GM19099 (cell line): ENCODE data around the gene MICAL2.

Experiments used
- POLR2A ChIP-seq: IDR thresholded peaks from 3 replicates; pipeline ENCODE4 v1.6.1; 2011; ENCODE audit warnings: low read depth; ENCODE audit not compliant: insufficient read length; ENCODE audit errors: extremely low read depth

MICAL2 gene

DNA sequence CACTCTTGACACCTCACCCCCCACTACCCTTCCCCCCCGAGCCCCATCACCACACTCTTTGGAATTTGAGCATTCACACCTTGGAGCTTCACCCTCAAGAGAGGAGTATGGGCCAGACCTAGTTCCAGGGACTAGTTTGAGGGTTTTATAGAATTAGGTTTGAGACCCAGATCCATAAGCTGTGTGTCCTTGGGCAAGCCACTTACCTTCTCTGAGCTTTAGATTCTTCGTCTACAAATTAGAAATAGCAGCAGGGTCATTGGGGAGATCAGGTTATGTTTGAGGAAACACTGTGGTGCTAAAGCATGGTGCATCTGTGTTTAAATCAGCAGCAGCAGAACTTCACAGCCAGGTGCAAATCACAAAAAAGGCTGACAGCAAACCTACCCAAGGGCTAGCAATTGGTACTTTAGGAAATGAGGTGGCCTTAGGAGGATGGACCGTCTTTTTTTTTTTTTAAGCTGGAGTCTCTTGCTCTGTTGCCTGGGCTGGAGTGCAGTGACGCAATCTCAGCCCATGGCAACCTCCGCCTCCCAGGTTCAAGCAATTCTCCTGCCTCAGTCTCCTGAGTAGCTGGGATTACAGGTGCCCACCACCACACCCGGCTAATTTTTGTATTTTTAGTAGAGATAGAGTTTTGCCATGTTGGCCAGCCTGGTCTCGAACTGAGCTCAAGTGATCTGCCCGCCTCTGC, 114.8 kb downstream of the MICAL2 start:
- no peak for TF ChIP-seq POLR2A

DNA sequence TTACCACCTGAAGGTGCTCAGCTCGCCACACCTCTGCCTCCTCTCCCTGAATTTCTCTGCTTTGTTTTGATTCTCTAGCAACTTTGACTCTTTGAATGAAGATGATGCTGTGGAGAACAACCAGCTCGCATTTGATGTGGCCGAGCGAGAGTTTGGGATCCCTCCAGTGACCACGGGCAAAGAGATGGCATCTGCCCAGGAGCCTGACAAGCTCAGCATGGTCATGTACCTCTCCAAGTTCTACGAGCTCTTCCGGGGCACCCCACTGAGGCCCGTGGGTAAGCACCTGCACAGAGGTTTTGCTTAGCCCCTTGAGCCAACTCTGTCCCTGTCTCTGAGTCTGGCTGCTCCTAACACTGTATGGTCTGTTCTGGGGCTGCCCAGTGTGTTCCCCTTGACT, 115.7 kb downstream of the MICAL2 start:
- no peak for TF ChIP-seq POLR2A

DNA sequence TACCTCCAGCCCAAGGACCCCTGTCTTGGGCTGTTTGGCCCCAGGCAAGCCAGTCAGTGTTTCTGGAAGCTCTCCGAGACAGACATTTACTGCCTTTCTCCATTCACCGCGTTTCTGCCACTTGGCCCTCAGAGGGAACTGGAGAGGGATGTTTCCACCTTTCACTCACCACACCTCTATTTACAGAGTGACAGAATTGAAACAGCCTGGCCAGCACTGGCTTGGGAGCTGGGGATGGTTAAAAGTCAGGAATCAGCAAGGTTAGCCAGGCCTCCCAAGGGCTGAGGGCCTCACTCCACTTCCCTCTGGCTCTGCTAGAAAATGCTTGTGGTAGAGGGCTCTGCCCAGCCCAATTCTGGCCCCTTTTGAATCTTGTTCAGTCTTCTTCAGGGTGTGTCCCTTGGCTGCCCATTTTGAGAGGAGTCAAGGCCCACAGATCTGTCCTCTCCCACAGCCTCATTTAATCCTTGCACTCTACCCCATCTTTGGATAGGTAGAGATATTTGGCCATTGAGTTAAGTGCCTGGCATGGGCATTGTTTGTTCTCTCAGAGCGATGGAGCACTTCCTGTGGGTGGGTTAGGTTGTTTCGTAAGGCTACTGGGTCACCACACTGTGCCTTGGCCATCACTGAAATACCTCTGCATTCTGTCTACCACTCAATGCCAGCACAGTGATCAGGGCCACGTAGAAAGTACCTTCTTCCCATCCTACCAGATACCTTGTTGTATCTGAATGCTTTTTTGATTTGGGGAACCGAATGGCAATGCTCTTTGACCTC, 119.2 kb downstream of the MICAL2 start:
- no peak for TF ChIP-seq POLR2A

DNA sequence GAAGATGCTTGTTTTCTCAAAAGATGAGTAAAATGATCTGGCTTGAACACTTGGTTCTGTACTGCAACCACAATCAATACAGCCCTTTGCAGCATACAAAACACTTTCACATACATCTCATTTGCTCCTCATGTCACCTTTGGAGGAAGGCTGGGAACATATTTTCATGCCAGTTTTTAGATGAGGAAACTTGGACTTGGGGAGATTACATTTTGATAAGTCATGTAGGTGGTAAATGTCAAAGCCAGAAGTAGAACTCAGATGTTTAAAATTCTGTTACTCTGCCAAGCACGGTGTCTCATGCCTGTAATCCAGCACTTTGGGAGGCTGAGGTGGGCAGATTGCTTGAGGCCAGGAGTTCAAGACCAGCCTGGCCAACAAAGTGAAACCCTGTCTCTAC, 121.8 kb downstream of the MICAL2 start:
- no peak for TF ChIP-seq POLR2A

DNA sequence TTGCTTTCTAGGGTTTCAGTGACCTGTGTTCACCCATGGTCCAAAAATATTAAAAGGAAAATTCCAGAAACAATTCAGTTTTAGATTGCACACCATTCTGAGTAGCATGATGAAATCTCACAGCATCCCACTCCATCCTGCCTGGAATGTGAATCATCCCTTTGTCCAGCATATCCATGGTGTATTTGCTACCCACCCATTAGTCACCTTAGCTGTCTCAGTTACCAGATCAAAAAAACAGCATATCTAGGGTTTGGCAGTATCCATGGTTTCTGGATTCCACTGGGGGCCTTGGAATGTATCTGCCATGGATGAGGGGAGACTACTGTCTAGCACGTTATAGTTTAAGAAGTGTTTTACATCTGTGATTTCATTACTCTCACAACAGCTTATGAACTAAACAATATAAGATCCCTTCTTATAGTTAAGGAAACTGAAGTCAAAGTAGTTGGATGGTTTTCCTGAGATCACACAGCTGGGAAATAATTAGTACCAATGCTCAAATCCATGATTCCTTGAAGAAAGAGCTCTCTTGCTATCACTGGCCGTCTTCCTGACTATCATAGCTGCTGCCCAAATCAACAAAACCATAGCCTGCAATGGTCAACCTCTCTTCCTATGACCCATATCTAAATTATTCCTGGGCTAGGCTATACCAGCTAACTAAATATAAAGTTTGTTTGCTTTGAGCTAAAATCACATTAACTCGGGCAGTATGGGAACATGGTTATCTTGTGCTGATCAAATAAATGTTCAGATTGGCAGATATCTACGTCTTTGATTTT, 122.6 kb downstream of the MICAL2 start:
- no peak for TF ChIP-seq POLR2A

DNA sequence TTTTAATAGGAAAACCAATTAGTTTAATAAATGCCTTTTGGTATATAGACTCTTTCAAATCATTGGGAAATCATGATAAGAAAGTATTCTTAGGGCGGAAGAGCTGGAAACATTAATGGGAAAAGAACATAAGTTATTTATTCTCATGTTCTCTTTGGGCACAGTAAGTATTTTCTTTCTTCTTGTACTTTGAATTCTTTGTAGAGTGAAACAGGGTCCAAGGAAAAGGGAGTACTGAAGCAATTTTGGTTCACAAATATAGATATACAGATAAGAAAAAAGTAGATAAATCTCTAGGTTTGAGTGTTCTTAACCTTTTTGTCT, 123.2 kb downstream of the MICAL2 start:
- no peak for TF ChIP-seq POLR2A

DNA sequence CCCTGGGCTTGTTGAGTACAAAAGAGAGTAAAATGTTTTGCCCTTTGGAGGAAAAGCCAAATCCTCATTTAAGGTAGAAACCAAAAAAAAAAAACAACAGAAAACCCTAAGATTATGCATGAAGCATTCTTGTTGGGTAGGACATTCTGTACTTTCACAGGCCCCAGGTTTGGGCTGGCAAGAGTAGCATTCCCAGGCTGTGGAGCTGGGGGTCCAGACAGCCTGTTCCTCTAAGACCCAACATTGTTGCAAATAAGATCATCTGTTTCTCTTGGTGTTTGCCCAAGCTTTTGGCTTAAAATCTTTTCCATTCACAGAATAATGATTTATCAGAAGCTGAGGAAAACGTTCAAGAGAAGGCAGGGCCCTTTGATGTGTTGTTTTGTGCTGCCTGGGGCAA, 123.8 kb downstream of the MICAL2 start:
- no peak for TF ChIP-seq POLR2A

DNA sequence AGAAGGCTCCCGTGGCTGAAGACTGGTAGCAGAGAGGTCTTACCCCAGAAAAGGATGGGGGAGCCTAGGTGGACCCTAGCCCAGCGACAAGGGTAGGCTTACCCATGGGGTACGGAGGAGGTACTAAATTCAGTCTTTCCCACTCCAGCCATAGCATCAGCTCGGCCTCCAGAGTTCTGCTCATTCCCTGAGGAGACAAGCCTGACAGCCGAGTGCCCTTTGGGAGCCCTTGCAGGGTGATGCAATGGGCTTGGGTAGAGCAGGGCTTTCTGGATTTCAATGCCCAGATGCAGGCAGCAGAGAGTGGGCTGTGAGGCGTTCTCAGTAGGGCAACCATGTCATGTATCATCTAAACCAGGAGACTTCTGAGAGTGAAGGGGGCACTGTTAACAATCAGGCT, 124.7 kb downstream of the MICAL2 start:
- TF ChIP-seq POLR2A, result no peak

DNA sequence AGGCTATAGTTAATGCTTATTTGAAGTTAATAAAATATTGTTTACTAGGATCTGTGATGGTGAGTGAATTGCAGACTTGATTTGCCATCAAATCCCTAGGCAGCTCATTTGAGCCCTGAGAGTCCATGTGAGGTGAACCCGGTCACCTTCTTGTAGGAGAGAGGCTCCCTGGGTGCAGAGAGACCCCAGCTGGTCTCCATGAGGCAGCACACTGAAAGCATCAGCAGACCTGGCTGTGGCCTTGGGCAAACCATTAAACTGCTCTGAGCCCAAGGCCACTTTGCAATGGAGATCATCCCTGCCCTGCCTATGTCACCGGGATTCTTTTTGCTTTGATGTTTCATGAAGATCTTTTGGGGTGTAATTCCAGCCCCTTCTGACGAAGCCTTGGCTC, 125.2 kb downstream of the MICAL2 start:
- TF ChIP-seq POLR2A, result no peak

DNA sequence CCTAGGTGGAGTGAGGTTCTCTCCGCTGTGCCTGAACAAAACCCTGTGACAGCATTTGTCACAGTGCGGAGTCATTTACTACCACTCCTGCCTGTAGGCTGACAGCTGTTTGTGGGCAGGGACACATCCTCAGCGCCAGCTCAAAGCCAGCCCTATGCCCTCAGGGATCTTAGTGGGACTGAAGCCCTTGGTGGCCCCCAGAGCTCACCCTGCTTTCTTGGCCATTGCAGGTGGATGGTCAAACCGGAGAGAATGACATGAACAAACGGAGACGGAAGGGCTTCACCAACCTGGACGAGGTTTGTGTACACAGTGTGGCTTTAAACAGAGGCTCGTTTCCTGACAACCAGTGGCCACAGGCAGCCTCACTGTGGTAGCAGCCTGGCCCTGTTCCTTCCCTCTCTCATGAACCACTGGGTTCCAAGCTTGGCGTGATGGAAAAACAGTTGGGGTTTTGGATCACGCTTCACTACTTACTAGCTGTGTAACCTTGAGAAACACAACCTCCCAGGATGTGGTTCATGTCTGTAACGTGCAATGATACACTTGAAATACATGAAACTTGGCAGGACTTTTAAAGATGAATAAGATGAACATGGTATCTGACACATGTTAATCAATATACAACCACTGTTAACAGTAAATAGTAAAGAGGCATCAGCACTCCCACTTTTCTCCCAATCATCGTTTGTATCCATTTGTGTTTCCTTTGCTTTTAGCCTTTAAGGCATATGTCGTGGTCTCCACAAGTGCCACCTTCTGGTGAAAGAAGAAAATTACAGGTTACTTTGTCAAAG, 125.8 kb downstream of the MICAL2 start:
- TF ChIP-seq POLR2A, result no peak

DNA sequence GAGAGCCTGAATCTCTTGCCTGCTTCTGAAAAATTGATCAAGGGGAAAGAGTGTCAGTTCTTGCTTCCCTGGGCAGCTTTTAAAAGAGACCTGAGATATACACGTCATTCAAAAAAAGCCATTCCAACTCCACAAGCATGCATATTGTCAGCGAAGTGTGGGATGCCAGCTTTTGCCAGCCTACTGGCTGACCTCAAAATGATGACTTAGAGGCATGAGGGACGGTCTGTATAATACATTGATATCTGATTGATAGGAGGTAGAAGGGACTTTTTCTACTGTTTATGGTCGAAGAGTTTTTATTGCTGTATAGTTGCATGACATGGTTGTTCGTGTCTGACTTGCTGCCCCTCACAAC, 126.3 kb downstream of the MICAL2 start:
- TF ChIP-seq POLR2A, result no peak

DNA sequence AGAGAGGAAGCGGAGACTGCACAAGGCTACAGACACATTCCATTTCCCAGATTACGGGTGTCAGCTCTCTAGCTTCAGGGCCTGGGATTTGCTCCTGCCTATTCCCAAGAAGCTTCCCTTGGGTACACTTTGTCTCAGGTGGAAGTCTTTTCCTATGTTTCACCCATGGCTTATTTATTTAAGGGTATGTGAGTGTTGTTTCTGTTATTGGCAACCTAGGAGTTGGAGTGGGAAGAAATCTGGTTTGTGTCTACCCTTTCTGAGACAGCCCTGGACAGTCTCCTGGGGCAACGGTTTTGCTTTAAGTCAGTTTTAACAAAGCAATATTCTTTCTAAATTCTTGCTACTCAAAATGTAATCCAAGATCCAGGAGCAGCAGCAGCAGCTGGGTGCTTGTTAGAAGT, 127.0 kb downstream of the MICAL2 start:
- TF ChIP-seq POLR2A, result no peak

DNA sequence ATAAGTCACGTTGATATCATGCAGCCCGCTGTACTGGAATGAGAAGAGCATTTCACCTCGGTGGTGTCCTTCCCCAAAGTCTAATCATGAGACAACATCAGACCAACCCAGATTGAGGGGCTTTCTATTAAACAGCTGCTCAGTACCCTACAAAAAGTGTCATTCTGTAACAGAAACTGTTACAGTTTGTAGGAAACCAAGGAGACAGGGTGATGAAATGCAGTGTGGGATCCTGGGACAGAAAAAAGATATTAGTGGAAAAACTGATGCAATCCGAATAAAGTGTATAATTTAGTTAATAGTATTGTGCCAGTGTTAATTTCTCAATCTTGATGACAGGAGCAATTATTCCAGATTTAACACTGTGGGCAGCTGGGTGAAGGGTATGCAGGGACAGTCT, 128.0 kb downstream of the MICAL2 start:
- no peak for TF ChIP-seq POLR2A

DNA sequence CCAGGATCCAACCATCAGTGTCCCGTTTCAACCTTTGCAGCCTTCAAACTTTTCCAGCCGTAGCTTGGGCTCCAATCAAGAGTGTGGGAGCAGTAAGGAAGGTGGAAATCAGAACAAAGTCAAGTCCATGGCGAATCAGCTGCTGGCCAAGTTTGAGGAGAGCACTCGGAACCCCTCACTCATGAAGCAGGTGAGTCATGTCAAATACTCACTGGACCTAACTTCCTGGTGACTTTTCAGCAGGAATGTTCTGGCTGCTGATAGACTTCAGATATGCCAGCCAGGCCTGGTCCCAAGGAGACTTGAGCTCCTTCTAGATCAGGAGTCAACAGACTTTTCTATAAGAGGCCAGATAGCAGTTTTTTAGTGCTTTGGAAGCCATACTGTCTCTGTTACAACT, 129.0 kb downstream of the MICAL2 start:
- no peak for TF ChIP-seq POLR2A

DNA sequence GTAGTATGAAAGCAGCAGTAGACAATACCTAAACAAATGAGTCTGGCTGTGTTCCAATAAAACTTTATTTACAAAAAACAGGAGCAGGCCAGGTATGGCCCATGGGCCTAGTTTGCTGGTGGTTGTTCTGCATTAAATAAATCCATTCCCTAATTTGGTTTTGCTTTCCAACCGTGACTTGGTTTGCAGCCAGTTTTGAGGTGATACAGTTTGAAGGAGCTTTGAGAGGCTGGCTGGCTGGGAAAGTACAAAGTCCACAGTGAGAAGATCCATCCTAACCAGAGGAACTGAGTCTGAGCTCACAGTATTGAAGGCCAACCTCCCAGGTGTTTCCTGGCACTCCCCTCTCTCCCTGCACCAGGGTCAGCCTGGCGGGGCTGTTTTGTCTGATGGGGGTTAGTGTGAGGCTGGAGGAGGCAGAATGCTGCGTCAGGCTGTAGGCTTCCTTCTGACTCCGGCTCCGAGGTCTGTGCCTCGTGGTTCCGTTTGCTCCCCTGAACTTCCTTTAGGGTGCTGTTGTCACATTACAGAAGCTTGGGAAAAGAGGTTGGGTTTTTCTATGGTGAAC, 129.5 kb downstream of the MICAL2 start:
- TF ChIP-seq POLR2A, result no peak
